Chondrocyte (in vitro differentiated cells): ENCODE measurements around the gene TMPRSS11D. TPM values are rescaled to one million over a fixed set of nuclear protein-coding genes. Genes with fewer than 3 reads are reported as not detected.

Experiments
- DNase-seq: peaks from one replicate; pipeline ENCODE4 v3.0.0; 2021; ENCODE audit warnings: mixed read lengths, low spot score
- H3K27ac Mint-ChIP-seq: one replicate; pipeline ENCODE4 v1.8.0; 2021; ENCODE audit warnings: mild to moderate bottlenecking, moderate library complexity, mixed read lengths; ENCODE audit not compliant: unreplicated experiment
- H3K27me3 Mint-ChIP-seq: 2 replicates; pipeline ENCODE4 v1.8.0; 2021; ENCODE audit warnings: low read depth, mixed read lengths
- H3K36me3 Mint-ChIP-seq: 2 replicates; pipeline ENCODE4 v1.8.0; 2021; ENCODE audit warnings: low read depth, mixed read lengths
- H3K4me1 Mint-ChIP-seq: 2 replicates; pipeline ENCODE4 v1.8.0; 2021; ENCODE audit warnings: low read depth, mild to moderate bottlenecking, mixed read lengths
- H3K4me3 Mint-ChIP-seq: one replicate; pipeline ENCODE4 v1.8.0; 2021; ENCODE audit warnings: mild to moderate bottlenecking, moderate library complexity, mixed read lengths; ENCODE audit not compliant: unreplicated experiment
- H3K9me3 Mint-ChIP-seq: 2 replicates; pipeline ENCODE4 v1.8.0; 2021; ENCODE audit warnings: low read depth, mixed read lengths
- total RNA-seq: library from RNA; stranded (reverse); gene quantifications from 3 replicates; pipeline ENCODE4 v1.2.1, GENCODE V29; 2021
- TF ChIP-seq, protein P1 (sequence below): fragments of 200-600 bp; sonication (generic); IDR thresholded peaks from 2 replicates; pipeline ENCODE4 v1.5.0; 2021; ENCODE audit warnings: antibody characterized with exemption, mild to moderate bottlenecking, moderate library complexity

Gene TMPRSS11D
- total RNA-seq, 1 donor from 2014 or later, result not detected

DNA sequence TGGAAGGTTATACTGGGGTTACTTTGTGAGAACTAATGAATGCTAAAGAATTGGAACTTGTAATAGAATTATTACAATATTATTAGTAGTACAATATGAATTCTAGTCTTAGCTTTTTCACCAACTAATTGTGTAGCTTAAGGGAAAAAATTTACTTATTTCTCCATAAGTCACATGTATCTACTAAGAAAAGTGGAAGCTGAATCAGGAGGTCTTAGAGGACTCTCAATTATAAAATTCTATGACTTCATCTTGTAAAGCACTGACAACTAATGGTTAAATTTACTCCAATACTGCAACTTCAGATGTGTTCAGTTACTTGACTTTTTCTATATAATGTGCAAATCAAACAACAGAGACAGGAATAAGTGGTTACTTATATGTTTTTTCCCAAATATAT is 899 bp upstream of the TMPRSS11D start:
- H3K36me3 Mint-ChIP-seq, result no peaks in the 10 kb centered on the region
- DNase-seq, result no peak
- TF ChIP-seq, protein P1, sequence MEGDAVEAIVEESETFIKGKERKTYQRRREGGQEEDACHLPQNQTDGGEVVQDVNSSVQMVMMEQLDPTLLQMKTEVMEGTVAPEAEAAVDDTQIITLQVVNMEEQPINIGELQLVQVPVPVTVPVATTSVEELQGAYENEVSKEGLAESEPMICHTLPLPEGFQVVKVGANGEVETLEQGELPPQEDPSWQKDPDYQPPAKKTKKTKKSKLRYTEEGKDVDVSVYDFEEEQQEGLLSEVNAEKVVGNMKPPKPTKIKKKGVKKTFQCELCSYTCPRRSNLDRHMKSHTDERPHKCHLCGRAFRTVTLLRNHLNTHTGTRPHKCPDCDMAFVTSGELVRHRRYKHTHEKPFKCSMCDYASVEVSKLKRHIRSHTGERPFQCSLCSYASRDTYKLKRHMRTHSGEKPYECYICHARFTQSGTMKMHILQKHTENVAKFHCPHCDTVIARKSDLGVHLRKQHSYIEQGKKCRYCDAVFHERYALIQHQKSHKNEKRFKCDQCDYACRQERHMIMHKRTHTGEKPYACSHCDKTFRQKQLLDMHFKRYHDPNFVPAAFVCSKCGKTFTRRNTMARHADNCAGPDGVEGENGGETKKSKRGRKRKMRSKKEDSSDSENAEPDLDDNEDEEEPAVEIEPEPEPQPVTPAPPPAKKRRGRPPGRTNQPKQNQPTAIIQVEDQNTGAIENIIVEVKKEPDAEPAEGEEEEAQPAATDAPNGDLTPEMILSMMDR, result no peak
- H3K4me3 Mint-ChIP-seq, result no peak overlapping the region
- H3K27ac Mint-ChIP-seq, result no peak overlapping the region
- H3K4me1 Mint-ChIP-seq, result peaks cover 6% of the 10 kb centered on the region
- peaks cover 3% of the 10 kb centered on the region for H3K27me3 Mint-ChIP-seq
- H3K9me3 Mint-ChIP-seq, result no peaks in the 10 kb centered on the region

GRCh38 chr4:67883458-67883857 is 344 bp downstream of the TMPRSS11D start:
- DNase-seq, result no peak
- Mint-ChIP-seq H3K4me3 (no peak overlapping the region), H3K27ac (no peak overlapping the region), H3K4me1 (peaks cover 6% of the 10 kb centered on the region), H3K27me3 (peaks cover 3% of the 10 kb centered on the region), H3K9me3 (peaks cover 3% of the 10 kb centered on the region), H3K36me3 (no peaks in the 10 kb centered on the region)
- TF ChIP-seq, protein P1, result no peak

DNA sequence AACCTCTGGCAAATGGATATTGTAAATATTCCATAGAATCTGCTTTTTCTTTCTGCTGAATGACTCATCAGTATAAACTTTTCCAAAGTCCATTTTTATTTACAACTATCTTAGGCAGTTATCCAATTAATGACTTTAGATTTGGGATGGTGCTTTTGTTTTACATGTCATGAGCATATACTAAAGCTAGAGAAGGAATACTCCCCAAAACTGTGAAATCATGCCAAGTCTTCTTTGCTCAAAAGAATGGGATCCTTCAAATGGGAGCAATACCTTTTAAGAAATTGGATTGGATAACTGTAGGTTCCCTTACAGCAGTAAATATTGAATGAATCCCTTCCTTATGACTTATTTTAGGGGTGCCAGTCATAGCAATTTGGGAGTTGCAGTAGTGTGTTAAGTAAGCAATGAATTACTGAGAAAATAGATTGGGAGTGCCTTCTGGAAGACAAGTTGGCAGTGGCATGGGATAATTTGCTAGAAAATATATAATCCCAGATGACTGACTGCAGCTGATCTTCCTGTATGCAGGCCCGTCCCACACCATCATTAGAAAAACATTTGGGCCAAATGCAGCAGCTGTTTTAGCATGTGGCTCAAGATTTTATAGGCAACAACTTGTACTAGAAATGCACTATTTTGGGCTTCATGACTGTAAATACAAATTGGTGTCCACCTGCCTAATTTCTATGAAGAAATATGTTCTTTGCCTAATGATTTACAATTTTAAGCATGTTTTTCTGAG is 2.8 kb downstream of the TMPRSS11D start:
- no peak for DNase-seq
- H3K36me3 Mint-ChIP-seq, result no peaks in the 10 kb centered on the region
- peaks cover 5% of the 10 kb centered on the region for H3K4me1 Mint-ChIP-seq
- no peak overlapping the region for H3K4me3 Mint-ChIP-seq
- H3K27ac Mint-ChIP-seq, result no peak overlapping the region
- TF ChIP-seq, protein P1, result no peak
- peaks cover 3% of the 10 kb centered on the region for H3K9me3 Mint-ChIP-seq
- peaks cover 8% of the 10 kb centered on the region for H3K27me3 Mint-ChIP-seq

- Mint-ChIP-seq H3K27ac (no peak overlapping the region), H3K4me1 (no peaks in the 10 kb centered on the region), H3K4me3 (no peak overlapping the region), H3K9me3 (peaks cover 3% of the 10 kb centered on the region), H3K27me3 (peaks cover 11% of the 10 kb centered on the region), H3K36me3 (no peaks in the 10 kb centered on the region)
- no peak for DNase-seq
- TF ChIP-seq, protein P1, result no peak
Measured at GRCh38 chr4:67879486-67879885, 4.3 kb downstream of the TMPRSS11D start.

DNA sequence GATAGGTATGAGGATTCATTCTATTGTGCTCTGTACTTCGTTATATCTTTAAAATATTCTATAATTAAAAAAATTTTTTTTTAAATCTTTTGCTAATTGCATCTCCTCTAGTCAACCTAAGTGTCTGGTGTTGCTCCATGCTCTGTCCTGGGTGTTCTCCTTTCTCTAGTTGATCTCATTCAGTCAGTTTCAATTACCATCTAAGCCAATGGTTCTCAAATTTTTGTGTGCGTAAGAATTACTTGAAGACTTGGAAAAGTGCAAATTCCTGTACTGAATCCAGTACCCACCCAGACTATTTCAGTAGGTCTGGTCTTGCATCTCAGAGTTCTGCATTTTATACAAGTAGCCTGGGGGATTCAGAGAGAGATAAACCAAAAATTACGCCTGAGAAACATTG is 6.7 kb downstream of the TMPRSS11D start:
- Mint-ChIP-seq H3K9me3 (peaks cover 3% of the 10 kb centered on the region), H3K4me3 (no peak overlapping the region), H3K4me1 (no peaks in the 10 kb centered on the region), H3K36me3 (no peaks in the 10 kb centered on the region), H3K27ac (no peak overlapping the region), H3K27me3 (peaks cover 13% of the 10 kb centered on the region)
- no peak for DNase-seq
- TF ChIP-seq, protein P1, result no peak
